Peyer's patch (tissue), 4 donors: Measurements from ENCODE around the gene SYTL5. TPM values are rescaled to one million over a fixed set of nuclear protein-coding genes. Genes with fewer than 3 reads are reported as not detected.

ENCODE experiments used
- DNase-seq, 3 donors: peaks; one replicate each; pipeline ENCODE4 v3.0.0-alpha.2; 2017 to 2019
- H3K27ac ChIP-seq, 4 donors: fragments of 200-600 bp; sonication (generic); one replicate each; pipeline ENCODE4 v1.5.1; 2016 to 2019
- H3K27me3 ChIP-seq, 2 donors: fragments of 200-600 bp; sonication (generic); one replicate each; pipeline ENCODE4 v1.5.1; 2019
- H3K36me3 ChIP-seq, 3 donors: fragments of 200-600 bp; sonication (generic); one replicate each; pipeline ENCODE4 v1.5.1; 2016 to 2019
- H3K4me1 ChIP-seq, 4 donors: fragments of 200-600 bp; sonication (generic); one replicate each; pipeline ENCODE4 v1.5.1; 2016 to 2019
- H3K4me3 ChIP-seq, 4 donors: fragments of 200-600 bp; sonication (generic); 1 replicate in 3 of 4; 2 replicates in 1 of 4; pipeline ENCODE4 v1.5.1; 2016 to 2019; ENCODE audit warnings: mild to moderate bottlenecking in 1 of 4
- H3K9me3 ChIP-seq, 4 donors: fragments of 200-600 bp; sonication (generic); one replicate each; pipeline ENCODE4 v1.5.1; 2016 to 2019; ENCODE audit warnings: mild to moderate bottlenecking in 1 of 4
- POLR2A ChIP-seq, 2 donors: fragments of 450-650 bp; IDR thresholded peaks; one replicate each; pipeline ENCODE4 v1.5.1; 2017; ENCODE audit warnings: antibody characterized with exemption in 2 of 2, mild to moderate bottlenecking in 2 of 2, moderate library complexity in 2 of 2
- total RNA-seq, 4 donors: library from RNA; depleted of rRNA; stranded (reverse); fragments of >200 nt; gene quantifications; one replicate each; pipeline ENCODE4 v1.1.0, GENCODE V29; 2016
- TF ChIP-seq, protein P1 (sequence below), 6 experiments: fragments of 450-650 bp in 4 of 6; fragments of 200-600 bp in 2 of 6; sonication (generic) in 1 of 6; IDR thresholded peaks; one replicate each; pipeline ENCODE4 v1.5.1; 2017 to 2019; ENCODE audit warnings: antibody characterized with exemption in 6 of 6, mild to moderate bottlenecking in 3 of 6, moderate library complexity in 1 of 6

SYTL5 gene
- total RNA-seq, 4 donors from 2014 or later = 1.7 to 7.5 (median 3.6) TPM

- Histone ChIP-seq H3K4me3 (no peak overlapping the region), H3K27ac (no peak overlapping the region), H3K4me1 (no peaks in the 10 kb centered on the region), H3K9me3 (no peaks in the 10 kb centered on the region), H3K36me3 (no peaks in the 10 kb centered on the region), H3K27me3 (no peaks in the 10 kb centered on the region)
- DNase-seq = no peak
- TF ChIP-seq, protein P1, sequence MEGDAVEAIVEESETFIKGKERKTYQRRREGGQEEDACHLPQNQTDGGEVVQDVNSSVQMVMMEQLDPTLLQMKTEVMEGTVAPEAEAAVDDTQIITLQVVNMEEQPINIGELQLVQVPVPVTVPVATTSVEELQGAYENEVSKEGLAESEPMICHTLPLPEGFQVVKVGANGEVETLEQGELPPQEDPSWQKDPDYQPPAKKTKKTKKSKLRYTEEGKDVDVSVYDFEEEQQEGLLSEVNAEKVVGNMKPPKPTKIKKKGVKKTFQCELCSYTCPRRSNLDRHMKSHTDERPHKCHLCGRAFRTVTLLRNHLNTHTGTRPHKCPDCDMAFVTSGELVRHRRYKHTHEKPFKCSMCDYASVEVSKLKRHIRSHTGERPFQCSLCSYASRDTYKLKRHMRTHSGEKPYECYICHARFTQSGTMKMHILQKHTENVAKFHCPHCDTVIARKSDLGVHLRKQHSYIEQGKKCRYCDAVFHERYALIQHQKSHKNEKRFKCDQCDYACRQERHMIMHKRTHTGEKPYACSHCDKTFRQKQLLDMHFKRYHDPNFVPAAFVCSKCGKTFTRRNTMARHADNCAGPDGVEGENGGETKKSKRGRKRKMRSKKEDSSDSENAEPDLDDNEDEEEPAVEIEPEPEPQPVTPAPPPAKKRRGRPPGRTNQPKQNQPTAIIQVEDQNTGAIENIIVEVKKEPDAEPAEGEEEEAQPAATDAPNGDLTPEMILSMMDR (IDR thresholded peaks at IDR 0.05) = no peak
- no peak for TF ChIP-seq POLR2A (IDR thresholded peaks at IDR 0.05)
Observed at GRCh38 chrX:38081909-38082308, 75.6 kb downstream of the SYTL5 start.

DNA sequence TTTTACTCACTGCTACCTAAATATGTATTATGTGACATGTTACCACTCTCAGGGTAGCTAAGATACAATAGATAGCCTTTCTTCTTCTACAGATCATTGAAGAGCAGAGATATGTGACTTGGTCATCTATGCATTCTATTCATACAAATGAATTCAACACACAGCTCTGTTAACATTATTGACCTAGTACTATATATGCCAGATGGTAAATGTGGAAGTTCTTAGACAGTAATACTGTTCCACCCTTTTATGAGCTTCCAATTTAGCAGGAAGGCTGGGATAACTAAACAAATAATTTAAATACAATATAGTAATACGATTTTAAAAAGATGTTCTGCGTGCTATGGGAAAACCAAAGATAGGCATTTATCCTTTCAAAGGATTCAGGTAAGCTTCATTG is 76.0 kb downstream of the SYTL5 start:
- Histone ChIP-seq H3K36me3 (no peaks in the 10 kb centered on the region), H3K9me3 (no peaks in the 10 kb centered on the region), H3K4me1 (no peaks in the 10 kb centered on the region), H3K27ac (no peak overlapping the region), H3K4me3 (no peak overlapping the region), H3K27me3 (no peaks in the 10 kb centered on the region)
- TF ChIP-seq, protein P1 (IDR thresholded peaks at IDR 0.05) = no peak
- TF ChIP-seq POLR2A (IDR thresholded peaks at IDR 0.05) = no peak
- DNase-seq = no peak

GRCh38 chrX:38085813-38086212 is 79.5 kb downstream of the SYTL5 start:
- DNase-seq = no peak
- no peaks in the 10 kb centered on the region for H3K4me1 ChIP-seq
- H3K9me3 ChIP-seq = no peaks in the 10 kb centered on the region
- no peak for TF ChIP-seq POLR2A (IDR thresholded peaks at IDR 0.05)
- TF ChIP-seq, protein P1 (IDR thresholded peaks at IDR 0.05) = no peak
- no peaks in the 10 kb centered on the region for H3K27me3 ChIP-seq
- no peak overlapping the region for H3K4me3 ChIP-seq
- no peaks in the 10 kb centered on the region for H3K36me3 ChIP-seq
- no peak overlapping the region for H3K27ac ChIP-seq

DNA sequence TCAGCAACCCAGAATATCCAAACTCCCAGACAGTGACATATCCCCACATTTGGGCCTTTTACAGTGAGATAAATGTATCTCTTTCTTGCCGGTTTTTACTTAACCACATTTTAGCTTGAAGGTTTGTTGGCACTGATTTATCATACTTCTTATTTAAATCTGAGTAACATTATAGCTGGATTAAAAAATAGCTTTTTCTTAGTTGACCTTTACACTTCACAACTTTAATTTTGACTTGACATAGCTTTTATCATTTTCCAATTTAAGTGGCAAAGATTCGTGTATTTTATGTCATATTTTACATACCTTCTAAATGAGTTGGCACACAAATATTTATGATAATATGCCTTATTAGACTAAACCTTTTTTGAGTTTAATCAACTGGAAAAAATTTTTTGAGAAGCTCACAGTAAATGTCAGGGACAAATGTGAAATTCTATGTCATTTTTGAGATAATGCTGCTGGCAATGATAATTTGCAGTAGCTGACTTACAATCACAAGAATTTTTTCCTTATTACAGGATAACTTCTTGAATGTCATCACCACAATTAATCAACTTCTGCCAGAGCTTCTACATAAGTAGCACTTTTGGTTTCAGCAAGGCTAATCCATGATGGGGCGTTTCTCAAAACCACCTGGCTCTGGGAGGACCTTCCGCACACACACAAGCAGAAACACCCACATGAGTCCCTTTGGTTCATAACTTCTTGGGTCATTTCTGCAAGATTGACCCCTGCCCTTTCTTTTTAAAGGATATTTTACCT is 80.3 kb downstream of the SYTL5 start:
- no peaks in the 10 kb centered on the region for H3K9me3 ChIP-seq
- no peak overlapping the region for H3K27ac ChIP-seq
- H3K4me1 ChIP-seq = no peaks in the 10 kb centered on the region
- no peaks in the 10 kb centered on the region for H3K36me3 ChIP-seq
- H3K4me3 ChIP-seq = no peak overlapping the region
- no peaks in the 10 kb centered on the region for H3K27me3 ChIP-seq
- no peak for DNase-seq
- no peak for TF ChIP-seq POLR2A (IDR thresholded peaks at IDR 0.05)
- TF ChIP-seq, protein P1 (IDR thresholded peaks at IDR 0.05) = no peak

DNA sequence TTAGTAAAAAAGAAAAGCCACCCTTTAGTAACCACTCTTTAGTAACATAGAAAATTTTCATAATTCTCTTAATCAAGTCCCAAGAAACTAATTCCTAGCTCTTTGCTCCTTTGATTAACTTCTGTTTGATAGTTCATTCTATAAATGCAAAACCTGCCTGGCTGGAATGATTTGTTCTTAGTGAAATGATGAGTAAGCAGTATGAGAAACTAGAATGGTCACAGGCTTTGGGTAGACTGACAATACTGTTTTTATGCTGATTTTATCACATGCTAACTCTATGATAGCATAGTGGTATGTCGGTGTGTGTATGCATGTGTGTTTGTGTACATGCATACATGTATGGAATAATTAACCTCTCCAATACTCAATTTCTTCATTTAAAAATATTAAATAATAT is 81.2 kb downstream of the SYTL5 start:
- H3K4me3 ChIP-seq = no peak overlapping the region
- no peak for DNase-seq
- H3K4me1 ChIP-seq = no peaks in the 10 kb centered on the region
- H3K9me3 ChIP-seq = no peaks in the 10 kb centered on the region
- no peaks in the 10 kb centered on the region for H3K36me3 ChIP-seq
- TF ChIP-seq, protein P1 (IDR thresholded peaks at IDR 0.05) = no peak
- no peak for TF ChIP-seq POLR2A (IDR thresholded peaks at IDR 0.05)
- no peak overlapping the region for H3K27ac ChIP-seq
- no peaks in the 10 kb centered on the region for H3K27me3 ChIP-seq
